HEK293T (cell line): ENCODE data around the gene ST3GAL4.

ENCODE experiments used
- BHLHE40 ChIP-seq: fragments of 450-650 bp; IDR thresholded peaks from 2 replicates; pipeline ENCODE4 v1.6.1; 2016; ENCODE audit warnings: mild to moderate bottlenecking, moderate library complexity, borderline replicate concordance
- FOXK2 ChIP-seq: fragments of 450-650 bp; IDR thresholded peaks from 2 replicates; pipeline ENCODE4 v1.6.1; 2016; ENCODE audit warnings: mild to moderate bottlenecking
- SP1 ChIP-seq: fragments of 450-650 bp; IDR thresholded peaks from 2 replicates; pipeline ENCODE4 v1.6.1; 2017

DNA sequence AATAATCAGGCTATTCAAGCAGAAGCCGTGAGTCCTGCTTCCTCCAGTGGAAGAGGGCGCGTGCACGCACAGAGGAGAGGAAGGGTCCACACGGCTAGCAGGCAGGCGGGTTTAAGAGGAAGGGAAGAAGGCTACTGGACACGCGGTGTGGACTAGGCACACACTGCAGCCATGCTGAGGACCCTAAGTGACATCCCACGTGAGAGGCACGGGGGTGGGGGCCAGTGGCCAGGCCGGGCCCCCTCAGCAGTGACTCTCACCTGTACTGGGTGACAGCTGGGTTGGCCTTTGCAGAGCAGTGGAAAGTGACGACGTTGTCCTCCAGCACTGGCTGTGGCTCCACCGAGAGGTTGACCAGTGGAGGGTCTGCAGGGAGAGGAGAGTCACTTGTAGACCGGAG, 100.6 kb downstream of the ST3GAL4 start:
- TF ChIP-seq BHLHE40 (no peak), FOXK2 (no peak), SP1 (no peak)
